Lung (tissue), 12 donors: ENCODE measurements around the gene PSMD13. TPM values are rescaled to one million over a fixed set of nuclear protein-coding genes. Genes with fewer than 3 reads are reported as not detected.

ENCODE experiments used
- ATAC-seq: fragments of 200-7000 bp; cut with Tn5 transposase; one replicate; pipeline ENCODE4 v1.9.1; 2020; ENCODE audit warnings: moderate number of reproducible peaks; ENCODE audit not compliant: insufficient read depth, low FRiP score
- DNase-seq, 3 donors: peaks; one replicate each; pipeline ENCODE4 v3.0.0-alpha.2; 2013 to 2017
- H3K27ac ChIP-seq, 2 donors: one replicate each; pipeline ENCODE4 v1.5.1; 2013; ENCODE audit warnings: mild to moderate bottlenecking in 2 of 2, moderate library complexity in 2 of 2, control low read depth in 1 of 2, inconsistent platforms in 1 of 2, low read depth in 1 of 2, low read length in 1 of 2
- H3K27me3 ChIP-seq, 3 donors: one replicate each; pipeline ENCODE4 v1.5.1; 2013; ENCODE audit warnings: low read length in 2 of 3; ENCODE audit not compliant: control insufficient read depth in 3 of 3, insufficient read depth in 3 of 3
- H3K36me3 ChIP-seq, 4 donors: one replicate each; pipeline ENCODE4 v1.5.1; 2013; ENCODE audit warnings: low read length in 4 of 4, mild to moderate bottlenecking in 1 of 4, moderate library complexity in 1 of 4; ENCODE audit not compliant: control insufficient read depth in 4 of 4, insufficient read depth in 4 of 4
- H3K4me1 ChIP-seq, 5 donors: one replicate each; pipeline ENCODE4 v1.5.1; 2013; ENCODE audit warnings: low read length in 5 of 5, mild to moderate bottlenecking in 2 of 5, moderate library complexity in 1 of 5; ENCODE audit not compliant: control insufficient read depth in 5 of 5, insufficient read depth in 5 of 5
- H3K4me3 ChIP-seq: one replicate; pipeline ENCODE4 v1.5.1; 2013; ENCODE audit warnings: mild to moderate bottlenecking, control low read depth, moderate library complexity
- H3K9ac ChIP-seq, 2 donors: one replicate each; pipeline ENCODE4 v1.5.1; 2013; ENCODE audit warnings: low read length in 2 of 2, control low read depth in 1 of 2; ENCODE audit not compliant: insufficient read depth in 1 of 2
- H3K9me3 ChIP-seq, 4 donors: one replicate each; pipeline ENCODE4 v1.5.1; 2013; ENCODE audit warnings: low read length in 3 of 4, mild to moderate bottlenecking in 1 of 4, moderate library complexity in 1 of 4; ENCODE audit not compliant: control insufficient read depth in 4 of 4, insufficient read depth in 3 of 4
- WGBS, 2 donors: extraction: QIAGEN DNeasy Blood & Tissue Kit; methylation state at CpG; one replicate each; pipeline ENCODE4 v1.1.7; 2013; 5-methylcytosine and 5-hydroxymethylcytosine counted together
- polyA plus RNA-seq, 2 donors: library from polyadenylated mRNA; stranded (reverse); fragments of 200-250 nt; gene quantifications; one replicate each; pipeline ENCODE4 v1.2.1, GENCODE V29; 2013
- total RNA-seq, 2 donors: library from RNA; depleted of rRNA in 1 of 2; stranded (reverse); fragments of >200 nt in 1 of 2; gene quantifications; one replicate each; pipeline ENCODE4 v1.2.1, GENCODE V29; 2014 to 2021
- TF ChIP-seq, protein P1 (sequence below): IDR thresholded peaks from 2 replicates; pipeline ENCODE4 v1.5.1; 2012; ENCODE audit warnings: mild to moderate bottlenecking; ENCODE audit errors: control extremely low read depth, extremely low read depth
- donor health status: control.
- donor health status: control.
- donor health status: Bipolar disorder and iron deficiency.
- donor health status: healthy.
- donor health status: DM: yes; HTN: yes; CAD: no.

PSMD13 gene
- total and polyA plus RNA-seq, 4 donors: 75.2 to 184 (median 145) TPM

- Histone ChIP-seq H3K36me3 (no peaks in the 10 kb centered on the region), H3K27me3 (peaks cover 0 to 28% (median 6%) of the 10 kb centered on the region in 3 donors), H3K27ac (no peak overlapping the region), H3K4me1 (peaks cover 0 to 7% (median 0%) of the 10 kb centered on the region in 5 donors), H3K9me3 (no peaks in the 10 kb centered on the region), H3K9ac (no peak overlapping the region), H3K4me3 (no peak overlapping the region)
- ATAC-seq (no peak), DNase-seq (no peak)
- TF ChIP-seq, protein P1, sequence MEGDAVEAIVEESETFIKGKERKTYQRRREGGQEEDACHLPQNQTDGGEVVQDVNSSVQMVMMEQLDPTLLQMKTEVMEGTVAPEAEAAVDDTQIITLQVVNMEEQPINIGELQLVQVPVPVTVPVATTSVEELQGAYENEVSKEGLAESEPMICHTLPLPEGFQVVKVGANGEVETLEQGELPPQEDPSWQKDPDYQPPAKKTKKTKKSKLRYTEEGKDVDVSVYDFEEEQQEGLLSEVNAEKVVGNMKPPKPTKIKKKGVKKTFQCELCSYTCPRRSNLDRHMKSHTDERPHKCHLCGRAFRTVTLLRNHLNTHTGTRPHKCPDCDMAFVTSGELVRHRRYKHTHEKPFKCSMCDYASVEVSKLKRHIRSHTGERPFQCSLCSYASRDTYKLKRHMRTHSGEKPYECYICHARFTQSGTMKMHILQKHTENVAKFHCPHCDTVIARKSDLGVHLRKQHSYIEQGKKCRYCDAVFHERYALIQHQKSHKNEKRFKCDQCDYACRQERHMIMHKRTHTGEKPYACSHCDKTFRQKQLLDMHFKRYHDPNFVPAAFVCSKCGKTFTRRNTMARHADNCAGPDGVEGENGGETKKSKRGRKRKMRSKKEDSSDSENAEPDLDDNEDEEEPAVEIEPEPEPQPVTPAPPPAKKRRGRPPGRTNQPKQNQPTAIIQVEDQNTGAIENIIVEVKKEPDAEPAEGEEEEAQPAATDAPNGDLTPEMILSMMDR: no peak
- WGBS, 2 donors: 90 to 94% methylated on average over 22 of the region's 22 CpGs
Measured at GRCh38 chr11:272195-272930, 35.6 kb downstream of the PSMD13 start.

DNA sequence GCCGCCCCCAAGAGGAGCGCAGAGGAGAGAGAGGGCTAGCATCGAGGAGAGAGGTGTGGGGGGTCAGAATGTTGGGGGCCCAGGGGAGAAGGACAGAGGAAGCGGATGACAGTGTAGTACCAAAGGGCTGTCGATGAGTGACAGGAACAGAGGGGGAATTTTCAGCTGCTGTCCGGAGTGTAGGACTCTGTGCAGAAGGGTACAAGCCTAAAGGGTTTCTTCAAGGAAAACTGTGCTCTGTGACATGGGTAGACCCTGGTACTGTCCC is 36.1 kb downstream of the PSMD13 start:
- DNase-seq (no peak), ATAC-seq (no peak)
- H3K27ac ChIP-seq: no peak overlapping the region
- TF ChIP-seq, protein P1: no peak
- H3K36me3 ChIP-seq: no peaks in the 10 kb centered on the region
- peaks cover 0 to 33% (median 6%) of the 10 kb centered on the region in 3 donors for H3K27me3 ChIP-seq
- H3K9ac ChIP-seq: no peak overlapping the region
- H3K4me1 ChIP-seq: peaks cover 0 to 12% (median 0%) of the 10 kb centered on the region in 5 donors
- no peaks in the 10 kb centered on the region for H3K9me3 ChIP-seq
- H3K4me3 ChIP-seq: no peak overlapping the region
- WGBS, 2 donors: 87 to 90% methylated on average over 6 of the region's 6 CpGs

GRCh38 chr11:276219-276618 is 39.4 kb downstream of the PSMD13 start:
- TF ChIP-seq, protein P1: no peak
- H3K9me3 ChIP-seq: no peaks in the 10 kb centered on the region
- no peak for ATAC-seq

More at GRCh38 chr11:276219-276618, 39.4 kb downstream of the PSMD13 start:
- H3K36me3 ChIP-seq: no peaks in the 10 kb centered on the region
- H3K27me3 ChIP-seq: peaks cover 0 to 56% (median 17%) of the 10 kb centered on the region in 3 donors
- no peak overlapping the region for H3K27ac ChIP-seq
- H3K4me1 ChIP-seq: peaks cover 0 to 15% (median 0%) of the 10 kb centered on the region in 5 donors
- DNase-seq: no peak
- no peak overlapping the region for H3K4me3 ChIP-seq
- H3K9ac ChIP-seq: no peak overlapping the region
